GM18951 (cell line): ENCODE measurements around the gene BDKRB2.

ENCODE experiments used
- POLR2A ChIP-seq: IDR thresholded peaks from 4 replicates; pipeline ENCODE4 v1.6.1; 2011; ENCODE audit warnings: mild to moderate bottlenecking; ENCODE audit not compliant: insufficient read length, insufficient read depth; ENCODE audit errors: extremely low read depth
- in situ Hi-C: fragments of 300-500 bp; cut with MboI; formaldehyde crosslinking; loops from one replicate; pipeline ENCODE4 v1.12.0; 2022; ENCODE audit warnings: low sequenced_read_pairs, mixed read lengths, inconsistent platforms; ENCODE audit not compliant: unreplicated experiment

BDKRB2 gene

DNA sequence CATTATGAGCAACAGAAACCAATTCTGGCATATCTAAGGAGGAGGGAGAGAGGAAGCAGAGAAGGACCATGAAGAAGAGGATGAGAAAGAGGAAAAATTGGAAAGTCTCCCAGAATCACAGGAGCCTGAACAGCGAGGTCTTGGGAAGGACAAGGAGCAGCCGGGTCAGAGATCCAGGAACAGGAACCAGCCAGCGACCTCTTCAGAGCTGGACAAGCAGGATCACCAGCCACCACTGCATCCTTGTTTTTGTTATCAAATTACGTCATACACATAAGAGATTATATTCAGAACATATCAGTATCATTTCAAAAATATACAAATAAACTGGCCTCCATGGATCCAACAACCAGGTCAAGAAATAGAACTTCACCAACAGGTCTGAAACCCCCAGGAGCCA is 22.1 kb upstream of the BDKRB2 start:
- TF ChIP-seq POLR2A = no peak

DNA sequence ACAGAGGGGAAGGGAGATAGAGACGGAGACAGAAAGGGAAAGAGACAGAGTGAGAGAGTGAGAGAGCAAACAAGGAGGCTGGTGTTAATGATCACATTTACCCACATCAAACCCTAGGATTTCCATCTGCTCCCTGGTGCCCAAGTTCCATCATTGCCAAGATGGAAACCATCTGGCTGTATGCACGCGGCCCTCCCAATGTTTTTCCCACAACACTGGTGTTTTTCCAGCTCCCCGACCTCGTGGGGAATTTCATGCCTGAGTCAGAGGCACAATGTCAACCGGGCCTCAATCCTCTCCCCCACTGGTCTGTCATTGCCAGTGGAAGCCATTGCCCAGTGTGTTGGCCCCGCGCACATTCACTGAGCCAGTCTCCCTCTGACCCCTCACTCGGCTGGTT is 19.9 kb upstream of the BDKRB2 start:
- in situ Hi-C loops = no loop called here

More for the DNA sequence above, 22.1 kb upstream of the BDKRB2 start:
- in situ Hi-C loops = no loop called here

DNA sequence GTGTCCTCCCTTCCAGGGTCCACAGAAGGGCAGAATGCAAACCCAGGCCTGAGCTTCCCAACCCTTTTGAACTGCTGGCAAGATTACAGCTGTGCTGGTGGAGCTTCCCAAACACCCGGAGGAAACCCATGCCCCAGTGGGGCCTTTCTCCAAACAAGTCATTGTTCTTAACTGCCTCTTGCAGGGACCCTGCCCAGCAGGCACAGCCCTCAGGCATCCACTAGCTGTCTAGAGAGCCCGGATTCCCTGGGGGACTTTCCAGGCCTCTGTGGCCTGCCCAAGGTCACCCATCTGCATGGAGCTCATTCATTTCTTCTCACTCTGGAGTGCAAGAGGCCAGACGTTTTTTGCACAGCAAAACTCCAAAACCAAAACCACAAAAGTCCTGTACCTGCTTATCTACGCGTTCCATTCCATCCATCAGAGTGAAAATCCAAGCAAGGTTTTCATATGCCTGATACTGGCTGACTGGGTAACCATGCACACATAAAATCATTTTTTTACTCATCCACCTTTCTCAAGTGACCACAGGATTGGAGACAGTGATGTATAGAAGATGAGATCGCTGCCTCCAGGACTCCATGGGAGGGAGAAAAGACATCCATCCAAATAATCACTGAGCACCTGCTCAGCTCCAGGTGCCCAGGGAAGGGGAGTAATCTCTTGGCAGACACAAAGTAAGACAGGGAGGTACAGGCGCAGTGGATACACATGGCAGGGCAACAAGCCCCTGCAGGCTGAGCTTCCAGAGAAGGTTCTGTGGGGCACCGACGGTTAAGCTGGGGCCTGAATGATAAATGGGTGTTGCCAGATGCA is 17.2 kb upstream of the BDKRB2 start:
- TF ChIP-seq POLR2A = no peak
- in situ Hi-C loops = no loop called here

More for the DNA sequence above, 19.9 kb upstream of the BDKRB2 start:
- TF ChIP-seq POLR2A = no peak

DNA sequence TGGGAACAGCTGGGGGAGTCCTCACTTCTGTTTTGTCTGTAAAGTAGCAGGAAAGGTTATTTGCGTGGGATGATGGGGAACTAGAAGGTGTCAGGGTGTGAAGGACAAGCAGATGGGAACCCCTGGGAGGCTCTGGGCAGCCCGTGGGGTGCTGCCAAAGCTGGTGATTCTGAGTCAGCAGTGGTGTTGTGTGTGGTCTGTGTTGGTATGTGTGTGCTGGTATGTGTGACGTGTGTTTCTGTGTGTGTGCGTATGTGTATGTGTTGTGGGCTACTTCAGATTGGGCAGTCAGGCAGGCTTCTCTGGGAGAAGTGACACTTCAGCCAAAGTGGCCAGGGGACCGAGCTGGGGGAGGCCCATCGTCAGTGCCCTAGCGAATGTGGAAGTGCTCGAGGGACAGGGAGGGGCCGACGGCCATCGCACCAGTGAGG is 15.3 kb upstream of the BDKRB2 start:
- TF ChIP-seq POLR2A = no peak
- in situ Hi-C loops = no loop called here

DNA sequence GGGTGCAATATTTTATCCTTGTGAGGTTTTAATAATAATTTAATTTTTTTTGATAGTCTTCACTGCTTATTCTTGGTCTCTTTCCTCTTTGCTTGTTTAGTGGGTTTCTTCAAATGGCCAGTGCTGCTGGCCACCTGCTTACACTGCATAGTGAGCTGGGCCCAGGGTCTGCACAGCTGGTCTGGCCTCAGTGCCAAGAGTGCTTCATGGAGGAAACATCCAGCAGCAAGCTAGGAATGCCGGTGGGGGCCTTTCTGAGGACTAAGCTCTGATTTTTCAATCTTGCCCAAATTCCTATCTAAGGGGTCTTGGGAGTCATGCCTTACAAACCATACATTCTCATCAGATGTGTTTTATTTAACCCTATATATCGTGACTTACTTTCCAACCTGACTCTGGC is 13.3 kb upstream of the BDKRB2 start:
- TF ChIP-seq POLR2A = no peak
- in situ Hi-C loops = no loop called here

DNA sequence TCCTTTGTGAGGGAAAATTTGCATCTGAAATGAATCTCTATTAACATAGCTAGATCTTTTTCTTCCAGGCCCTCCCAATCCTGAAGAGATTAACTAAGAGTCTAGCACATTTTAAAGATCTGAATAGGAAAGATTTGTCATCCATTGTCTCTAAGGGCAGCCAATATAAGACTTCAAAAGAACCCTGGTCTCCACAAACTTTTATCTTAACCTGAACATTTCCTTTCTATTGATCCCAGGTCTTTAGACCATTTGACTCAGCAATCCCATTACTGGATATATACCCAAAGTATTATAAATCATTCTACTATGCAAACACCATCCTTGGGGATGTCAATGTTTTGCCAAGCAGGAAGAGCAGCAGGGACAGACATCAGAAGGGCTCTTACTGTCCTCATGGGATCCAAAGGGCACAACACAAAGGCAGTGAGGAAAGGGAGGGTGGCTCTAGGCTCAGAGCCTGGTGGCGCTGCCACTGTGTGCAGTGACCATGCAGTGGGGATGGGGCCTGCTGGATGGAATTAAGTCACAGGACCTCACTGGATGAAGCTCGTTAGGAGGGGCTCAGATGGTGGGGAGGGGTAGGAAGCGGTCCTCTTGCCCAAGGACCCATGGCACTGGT is 12.7 kb upstream of the BDKRB2 start:
- in situ Hi-C loops = no loop called here
- TF ChIP-seq POLR2A = no peak

DNA sequence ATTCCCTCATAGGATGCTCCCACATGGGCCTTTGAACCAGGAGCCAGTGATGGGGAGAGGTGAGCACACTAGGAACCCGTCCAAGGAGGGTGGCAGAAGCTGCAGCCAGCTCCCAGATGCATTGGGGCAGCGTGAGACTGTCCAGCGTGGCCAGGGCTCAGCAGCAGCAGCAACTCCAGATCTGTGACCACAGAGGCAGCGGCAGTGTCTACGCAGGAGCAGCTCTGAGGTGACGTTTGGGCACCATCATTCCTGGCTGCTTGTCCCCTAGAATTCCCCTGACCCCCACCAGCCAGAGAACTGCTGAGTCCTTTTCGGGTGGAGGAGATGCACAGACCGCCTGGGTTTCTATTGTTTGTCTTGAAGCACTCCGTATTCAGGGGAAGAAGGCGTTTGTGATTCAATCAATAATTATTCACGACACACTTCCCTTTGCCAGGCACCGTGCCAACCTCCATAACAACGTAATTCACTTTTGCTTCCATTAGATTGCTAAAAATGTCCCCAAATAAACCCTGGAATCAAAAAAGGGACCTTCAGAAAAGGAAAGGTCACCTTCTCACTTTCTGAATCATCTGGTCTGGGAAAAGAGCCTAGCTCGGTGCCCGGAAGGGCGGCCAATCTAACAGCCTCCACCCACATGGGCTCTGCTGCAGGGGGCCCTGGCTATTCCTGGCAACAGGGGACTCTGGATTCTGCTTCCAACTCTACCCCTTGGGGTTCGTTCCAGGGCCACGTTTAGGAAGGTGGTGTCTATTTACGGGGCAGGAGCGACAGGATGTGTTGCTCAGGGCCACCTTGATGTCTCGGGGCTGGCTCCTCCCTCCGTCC is 11.4 kb upstream of the BDKRB2 start:
- TF ChIP-seq POLR2A = no peak
- in situ Hi-C loops = no loop called here

DNA sequence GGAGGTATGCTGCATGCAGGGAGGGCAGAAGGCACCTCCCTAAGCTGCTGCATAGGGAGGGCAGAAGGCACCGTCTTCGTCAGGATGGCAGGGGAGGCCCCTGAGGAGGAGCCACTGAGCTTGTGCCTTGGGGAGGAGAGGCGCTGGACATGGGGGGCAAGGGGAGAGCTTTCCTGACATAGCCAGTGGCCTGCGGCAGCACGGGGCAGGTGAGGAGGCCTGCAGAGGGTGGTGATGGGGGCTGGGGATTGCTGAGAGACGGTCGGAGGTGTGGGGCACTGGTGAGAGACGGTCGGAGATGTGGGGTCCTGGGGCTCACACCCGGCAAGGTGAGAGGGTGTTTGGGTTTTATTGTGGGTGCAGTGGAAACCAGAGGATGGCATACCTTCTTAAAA is 10.4 kb upstream of the BDKRB2 start:
- in situ Hi-C loops = no loop called here

DNA sequence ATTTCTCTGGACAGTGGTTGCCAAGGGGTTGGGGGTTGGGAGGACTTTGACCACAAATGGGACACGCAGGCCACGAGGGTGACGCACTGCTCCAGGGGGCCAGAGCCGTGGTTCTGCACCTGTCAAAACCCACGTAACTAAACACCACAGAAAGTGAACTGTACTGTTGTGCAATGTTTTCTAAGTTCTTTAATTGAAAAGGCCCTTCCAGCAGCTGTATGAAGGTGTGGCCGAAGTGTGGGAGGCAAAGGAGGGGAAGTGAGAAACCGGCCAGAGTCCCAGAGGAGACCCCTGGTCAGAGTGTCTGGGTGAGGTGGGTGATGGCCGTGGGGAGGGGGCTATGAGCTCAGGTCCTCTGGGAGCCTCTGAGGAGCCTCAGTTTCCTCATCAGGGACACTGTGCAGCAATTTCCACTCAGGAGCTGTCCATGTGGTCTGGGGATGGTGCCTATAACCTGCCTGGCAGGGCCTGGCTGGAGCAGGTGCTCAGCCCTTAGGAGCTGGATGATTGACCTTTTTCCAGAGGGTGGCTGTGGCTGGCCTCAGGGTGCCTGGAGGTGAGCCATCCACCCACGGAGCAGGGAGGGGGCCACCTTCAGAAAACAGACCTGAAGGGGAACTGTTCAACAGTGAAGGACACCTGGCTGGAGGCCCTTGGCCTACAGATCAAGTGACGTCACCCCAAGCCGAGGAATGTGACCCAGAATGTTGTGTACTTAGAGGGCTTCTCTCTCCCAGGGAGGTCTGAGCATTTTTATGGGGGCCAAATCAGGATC is 9.8 kb upstream of the BDKRB2 start:
- TF ChIP-seq POLR2A = no peak
- in situ Hi-C loops = no loop called here

More for the DNA sequence above, 10.4 kb upstream of the BDKRB2 start:
- no peak for TF ChIP-seq POLR2A

DNA sequence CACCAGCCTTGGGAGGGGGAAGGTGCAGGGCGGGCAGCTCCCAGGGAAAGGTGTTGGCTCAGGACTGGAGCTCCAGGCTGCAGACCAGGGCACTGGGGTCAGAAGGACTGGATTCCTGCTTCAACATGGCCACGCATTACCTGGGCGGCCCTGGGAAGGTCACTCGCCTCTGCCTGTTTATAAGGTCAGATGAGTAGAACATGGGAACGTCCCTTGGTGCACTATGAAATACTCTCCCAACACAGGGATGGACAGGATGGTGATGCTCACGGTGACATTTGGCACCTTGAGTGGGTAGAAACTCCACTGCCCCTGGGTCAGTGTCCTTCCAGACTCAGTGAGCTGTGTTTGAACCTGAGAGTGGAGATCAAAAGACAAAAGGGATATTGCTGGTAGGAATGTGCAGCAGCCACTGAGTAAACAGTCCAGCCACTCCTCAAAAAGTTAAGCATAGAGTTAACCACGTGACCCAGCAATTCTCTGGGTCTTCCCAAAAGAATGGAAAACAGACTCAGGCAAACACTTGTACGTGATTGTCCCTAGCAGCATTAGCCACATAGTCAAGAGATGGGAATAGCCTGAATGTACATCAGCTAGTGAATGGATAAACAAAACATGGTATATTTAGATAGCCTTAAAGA is 9.1 kb upstream of the BDKRB2 start:
- no peak for TF ChIP-seq POLR2A
- in situ Hi-C loops = no loop called here

DNA sequence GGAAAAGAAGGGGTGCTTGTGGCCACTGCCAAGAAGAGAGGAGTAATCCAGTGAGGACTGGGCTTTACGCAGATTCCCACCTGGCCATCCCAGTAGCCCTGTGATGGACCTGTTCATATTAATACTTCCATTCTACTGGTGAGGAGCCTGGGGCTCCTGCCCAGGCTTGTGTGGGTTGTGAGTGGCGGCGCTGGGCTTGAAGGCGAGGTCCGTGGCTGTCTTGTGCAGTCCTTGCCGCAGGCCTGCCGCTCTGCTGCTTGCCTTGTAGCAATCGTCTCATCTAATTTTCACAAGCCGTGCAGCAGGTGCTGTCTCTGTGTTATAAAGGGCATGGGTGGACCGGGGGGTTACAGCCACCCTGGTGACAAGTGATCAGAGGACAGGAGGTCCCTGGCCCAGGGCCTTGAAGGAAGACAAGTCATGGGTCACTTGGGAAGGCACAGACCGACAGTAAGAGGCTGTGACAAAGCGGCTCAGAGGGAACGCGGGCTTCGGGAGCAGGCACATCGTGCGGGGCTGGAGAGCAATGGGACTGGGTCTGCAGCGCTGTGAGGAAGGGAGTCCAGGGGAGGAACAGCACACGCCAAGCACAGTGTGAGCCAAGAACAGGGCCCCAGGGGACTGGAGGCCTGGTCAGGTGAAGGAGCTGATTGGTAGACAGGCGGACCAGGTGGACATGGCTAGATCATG is 7.3 kb upstream of the BDKRB2 start:
- in situ Hi-C loops = no loop called here

DNA sequence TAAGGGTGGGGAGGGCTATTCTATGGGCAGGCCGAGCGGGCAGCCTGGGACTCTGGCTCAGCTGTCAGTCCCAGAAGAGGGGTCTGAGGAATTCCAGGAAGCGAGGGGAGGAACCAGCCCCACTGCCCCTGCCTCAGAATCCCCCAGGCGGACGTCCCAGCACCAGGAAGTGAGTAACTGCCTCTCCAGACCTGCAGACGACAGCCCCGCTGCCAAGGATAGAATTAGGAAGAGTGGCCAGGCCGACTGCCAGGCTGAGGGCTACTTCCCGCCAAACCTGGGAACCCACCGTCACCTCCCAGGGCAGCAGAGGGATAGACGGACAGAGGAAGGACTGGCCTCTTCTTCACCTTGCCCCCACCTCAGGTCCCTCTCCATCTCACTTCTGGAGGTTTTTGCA is 6.7 kb upstream of the BDKRB2 start:
- in situ Hi-C loops = no loop called here
- no peak for TF ChIP-seq POLR2A

More for the DNA sequence above, 7.3 kb upstream of the BDKRB2 start:
- TF ChIP-seq POLR2A = no peak
